Colonic mucosa (tissue), 4 donors: ENCODE results near the gene LRRN4CL. TPM values are rescaled to one million over a fixed set of nuclear protein-coding genes. Genes with fewer than 3 reads are reported as not detected.
"Not testable (repeated sequence)": the region's sequence is repeated elsewhere in the genome, so short reads cannot be mapped to it uniquely, and the experiment has no call there.

ENCODE experiments used
- DNase-seq: peaks from one replicate; pipeline ENCODE4 v3.0.0-alpha.2; 2020
- H3K27ac ChIP-seq: fragments of 200-600 bp; one replicate; pipeline ENCODE4 v1.8.0; 2021
- H3K27me3 ChIP-seq: fragments of 200-600 bp; one replicate; pipeline ENCODE4 v1.8.0; 2021
- H3K36me3 ChIP-seq: fragments of 200-600 bp; one replicate; pipeline ENCODE4 v1.8.0; 2021
- H3K4me1 ChIP-seq: fragments of 200-600 bp; one replicate; pipeline ENCODE4 v1.8.0; 2021; ENCODE audit warnings: mild to moderate bottlenecking
- H3K4me3 ChIP-seq: fragments of 200-600 bp; one replicate; pipeline ENCODE4 v1.8.0; 2021
- H3K9ac ChIP-seq, 2 donors: one replicate each; pipeline ENCODE4 v1.7.0; 2013; ENCODE audit warnings: control low read depth in 2 of 2, low read depth in 2 of 2, low read length in 2 of 2
- H3K9me3 ChIP-seq: fragments of 200-600 bp; one replicate; pipeline ENCODE4 v1.8.0; 2021
- intact Hi-C: fragments of 100-400 bp; cut with DNase I; formaldehyde crosslinking; loops from one replicate; pipeline ENCODE4 v1.14.1; 2022
- total RNA-seq, 2 donors: library from RNA; stranded (reverse); fragmentation: NEBNext Ultra II Directional in 1 of 2; extraction: Animal tissue kit (Norgen Biotek cat#: 25700) in 1 of 2; gene quantifications; one replicate each; pipeline ENCODE4 v1.2.1, GENCODE V29; 2021
- TF ChIP-seq, protein P1 (sequence below): fragments of 200-600 bp; IDR thresholded peaks from one replicate; pipeline ENCODE4 v1.8.0; 2022; ENCODE audit warnings: antibody characterized with exemption, mild to moderate bottlenecking
- donor health status: healthy.
- donor health status: DM: no; HTN: no; CAD: no.
- donor health status: DM: no; HTN: no; CAD: no.

Gene LRRN4CL
- total RNA-seq, 2 donors from 2014 or later: 0.82 to 3.3 TPM

- Histone ChIP-seq H3K27me3 (no peaks in the 10 kb centered on the region), H3K27ac (peak overlapping the region; percentile 82), H3K9me3 (no peaks in the 10 kb centered on the region), H3K4me1 (peaks cover 8% of the 10 kb centered on the region), H3K36me3 (no peaks in the 10 kb centered on the region), H3K9ac (peak overlapping the region; percentile 64 to 95), H3K4me3 (peak overlapping the region; percentile 71)
- TF ChIP-seq, protein P1, sequence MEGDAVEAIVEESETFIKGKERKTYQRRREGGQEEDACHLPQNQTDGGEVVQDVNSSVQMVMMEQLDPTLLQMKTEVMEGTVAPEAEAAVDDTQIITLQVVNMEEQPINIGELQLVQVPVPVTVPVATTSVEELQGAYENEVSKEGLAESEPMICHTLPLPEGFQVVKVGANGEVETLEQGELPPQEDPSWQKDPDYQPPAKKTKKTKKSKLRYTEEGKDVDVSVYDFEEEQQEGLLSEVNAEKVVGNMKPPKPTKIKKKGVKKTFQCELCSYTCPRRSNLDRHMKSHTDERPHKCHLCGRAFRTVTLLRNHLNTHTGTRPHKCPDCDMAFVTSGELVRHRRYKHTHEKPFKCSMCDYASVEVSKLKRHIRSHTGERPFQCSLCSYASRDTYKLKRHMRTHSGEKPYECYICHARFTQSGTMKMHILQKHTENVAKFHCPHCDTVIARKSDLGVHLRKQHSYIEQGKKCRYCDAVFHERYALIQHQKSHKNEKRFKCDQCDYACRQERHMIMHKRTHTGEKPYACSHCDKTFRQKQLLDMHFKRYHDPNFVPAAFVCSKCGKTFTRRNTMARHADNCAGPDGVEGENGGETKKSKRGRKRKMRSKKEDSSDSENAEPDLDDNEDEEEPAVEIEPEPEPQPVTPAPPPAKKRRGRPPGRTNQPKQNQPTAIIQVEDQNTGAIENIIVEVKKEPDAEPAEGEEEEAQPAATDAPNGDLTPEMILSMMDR: no peak
- intact Hi-C loops: no loop called here
- DNase-seq: peak; percentile 96
Measured at GRCh38 chr11:62705880-62706849, 16.8 kb upstream of the LRRN4CL start.

DNA sequence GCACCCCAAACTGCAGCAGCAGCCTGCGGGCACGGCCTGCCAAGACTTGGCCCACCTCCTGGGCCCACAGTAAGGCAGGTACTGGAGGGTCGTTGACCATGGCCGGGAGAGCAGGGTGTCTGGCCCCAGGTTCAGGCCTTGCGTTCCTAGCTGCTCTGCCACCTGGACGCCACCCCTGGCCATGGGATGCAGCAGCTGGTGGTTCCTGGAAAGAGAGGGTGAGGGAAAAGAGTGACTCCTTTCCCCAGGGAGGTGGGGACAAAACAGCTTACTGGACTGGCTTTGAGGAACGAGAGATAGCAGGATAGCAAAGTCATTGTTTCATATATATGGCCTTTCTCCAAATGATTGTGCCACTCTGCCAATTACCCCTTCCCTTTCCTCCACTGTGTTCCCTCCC, 16.1 kb upstream of the LRRN4CL start:
- Histone ChIP-seq H3K9ac (peak overlapping the region; percentile 6 to 95), H3K27ac (peak overlapping the region; percentile 82), H3K4me3 (peak overlapping the region; percentile 71), H3K36me3 (no peaks in the 10 kb centered on the region), H3K4me1 (peaks cover 8% of the 10 kb centered on the region), H3K27me3 (no peaks in the 10 kb centered on the region), H3K9me3 (no peaks in the 10 kb centered on the region)
- TF ChIP-seq, protein P1: no peak
- DNase-seq: no peak
- intact Hi-C loops: no loop called here

DNA sequence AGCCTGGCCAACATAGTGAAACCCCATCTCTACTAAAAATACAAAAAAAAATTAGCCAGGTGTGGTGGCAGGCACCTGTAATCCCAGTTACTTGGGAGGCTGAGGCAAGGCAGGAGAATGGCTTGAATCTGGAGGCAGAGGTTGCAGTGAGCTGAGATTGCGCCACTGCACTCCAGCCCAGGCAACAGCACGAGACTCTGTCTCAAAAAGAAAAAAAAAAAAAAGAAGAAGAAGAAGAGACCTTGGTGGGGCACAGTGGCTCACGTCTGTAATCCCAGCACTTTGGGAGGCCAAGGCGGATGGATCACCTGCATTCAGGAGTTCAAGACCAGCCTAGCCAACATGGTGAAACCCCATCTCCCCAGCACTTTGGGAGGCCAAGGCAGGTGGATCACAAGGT, 14.6 kb upstream of the LRRN4CL start:
- H3K27ac ChIP-seq, H3K9me3 ChIP-seq, H3K4me3 ChIP-seq, intact Hi-C loops, H3K9ac ChIP-seq, H3K27me3 ChIP-seq, H3K4me1 ChIP-seq, DNase-seq, H3K36me3 ChIP-seq: not testable (repeated sequence)

DNA sequence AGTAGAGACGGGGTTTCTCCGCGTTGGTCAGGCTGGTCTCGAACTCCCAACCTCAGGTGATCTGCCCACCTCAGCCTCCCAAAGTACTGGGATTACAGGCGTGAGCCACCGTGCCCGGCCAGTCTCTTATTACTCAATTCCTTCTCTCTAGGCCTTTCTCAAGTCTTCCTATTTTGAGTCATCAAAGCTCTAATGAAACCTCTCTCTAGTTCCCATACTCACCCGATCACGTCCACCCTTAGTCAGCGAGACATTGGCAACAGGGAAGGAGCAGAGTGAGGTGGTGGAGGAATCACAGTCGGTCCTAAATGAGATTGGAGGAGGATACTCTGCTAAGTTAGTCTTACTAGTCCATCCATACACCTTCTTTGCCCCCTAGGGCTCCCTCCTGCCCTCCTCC, 12.9 kb upstream of the LRRN4CL start:
- intact Hi-C loops: no loop called here
- Histone ChIP-seq H3K4me1 (peaks cover 8% of the 10 kb centered on the region), H3K9ac (no peak overlapping the region), H3K9me3 (no peaks in the 10 kb centered on the region), H3K27ac (no peak overlapping the region), H3K4me3 (no peak overlapping the region), H3K27me3 (no peaks in the 10 kb centered on the region), H3K36me3 (no peaks in the 10 kb centered on the region)
- TF ChIP-seq, protein P1: no peak
- DNase-seq: no peak

- Histone ChIP-seq H3K9me3 (no peaks in the 10 kb centered on the region), H3K9ac (no peak overlapping the region), H3K27ac (no peak overlapping the region), H3K4me3 (no peak overlapping the region), H3K4me1 (no peaks in the 10 kb centered on the region), H3K36me3 (no peaks in the 10 kb centered on the region), H3K27me3 (no peaks in the 10 kb centered on the region)
- TF ChIP-seq, protein P1: peak; percentile 81
- DNase-seq: peak; percentile 84
- intact Hi-C loops: loop anchor here (10.0 kb wide), 2 partner anchors 100 to 300 kb away; partner anchors contain the start of gene TUT1
Measured at GRCh38 chr11:62694455-62695167, 5.3 kb upstream of the LRRN4CL start.

- H3K4me3 ChIP-seq, H3K4me1 ChIP-seq, H3K27me3 ChIP-seq, H3K36me3 ChIP-seq, H3K27ac ChIP-seq, H3K9ac ChIP-seq, H3K9me3 ChIP-seq, DNase-seq: not testable (repeated sequence)
- intact Hi-C loops: loop anchor here (10.0 kb wide), 2 partner anchors 99 to 299 kb away; partner anchors contain the start of gene TUT1
Measured at GRCh38 chr11:62693624-62694023, 4.3 kb upstream of the LRRN4CL start.
